GM06990 (cell line): ENCODE results near the gene PTPN14.
"Not testable (repeated sequence)": the region's sequence is repeated elsewhere in the genome, so short reads cannot be mapped to it uniquely, and the experiment has no call there.

ENCODE experiments used
- DNase-seq: peaks from one replicate; pipeline ENCODE4 v3.0.0-alpha.2; 2011; ENCODE audit not compliant: insufficient read length; ENCODE audit errors: extremely low read depth
- H3K27me3 ChIP-seq: replicated peaks from 2 replicates; pipeline ENCODE4 v1.6.0; 2011; ENCODE audit warnings: low read length; ENCODE audit not compliant: control insufficient read depth, insufficient read depth
- H3K36me3 ChIP-seq: 2 replicates; pipeline ENCODE4 v1.5.1; 2011; ENCODE audit warnings: low read length; ENCODE audit not compliant: control insufficient read depth, insufficient read depth
- H3K4me3 ChIP-seq: replicated peaks from 2 replicates; pipeline ENCODE4 v1.5.1; 2011; ENCODE audit warnings: low read depth, mild to moderate bottlenecking, control low read depth, low read length
- TF ChIP-seq, protein P1 (sequence below): IDR thresholded peaks from 2 replicates; pipeline ENCODE4 v1.5.1; 2011; ENCODE audit warnings: low read length, control low read depth, mild to moderate bottlenecking, inconsistent platforms; ENCODE audit not compliant: insufficient read depth, poor library complexity, severe bottlenecking

Gene PTPN14

DNA sequence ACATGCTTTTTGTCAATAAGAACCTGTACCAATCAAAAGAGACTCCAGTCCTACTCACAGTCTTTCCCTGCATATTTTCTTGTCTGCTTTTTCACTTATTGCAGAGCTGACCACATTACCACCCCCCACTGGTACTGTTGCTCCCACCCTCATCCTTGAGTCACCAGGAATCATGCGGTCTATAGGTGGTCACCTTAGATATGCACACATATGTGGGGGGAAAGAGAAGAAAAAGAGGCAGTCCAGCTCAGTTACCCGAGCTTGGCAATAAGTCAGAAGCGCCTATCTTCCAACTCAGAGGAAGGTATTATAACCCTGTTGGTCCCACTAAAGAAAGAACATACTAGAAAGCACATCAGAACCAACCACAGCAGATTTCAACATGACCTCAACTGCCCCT is 151.3 kb downstream of the PTPN14 start:
- Histone ChIP-seq H3K27me3 (no peaks in the 10 kb centered on the region), H3K36me3 (no peaks in the 10 kb centered on the region), H3K4me3 (no peak overlapping the region)
- DNase-seq: no peak
- TF ChIP-seq, protein P1, sequence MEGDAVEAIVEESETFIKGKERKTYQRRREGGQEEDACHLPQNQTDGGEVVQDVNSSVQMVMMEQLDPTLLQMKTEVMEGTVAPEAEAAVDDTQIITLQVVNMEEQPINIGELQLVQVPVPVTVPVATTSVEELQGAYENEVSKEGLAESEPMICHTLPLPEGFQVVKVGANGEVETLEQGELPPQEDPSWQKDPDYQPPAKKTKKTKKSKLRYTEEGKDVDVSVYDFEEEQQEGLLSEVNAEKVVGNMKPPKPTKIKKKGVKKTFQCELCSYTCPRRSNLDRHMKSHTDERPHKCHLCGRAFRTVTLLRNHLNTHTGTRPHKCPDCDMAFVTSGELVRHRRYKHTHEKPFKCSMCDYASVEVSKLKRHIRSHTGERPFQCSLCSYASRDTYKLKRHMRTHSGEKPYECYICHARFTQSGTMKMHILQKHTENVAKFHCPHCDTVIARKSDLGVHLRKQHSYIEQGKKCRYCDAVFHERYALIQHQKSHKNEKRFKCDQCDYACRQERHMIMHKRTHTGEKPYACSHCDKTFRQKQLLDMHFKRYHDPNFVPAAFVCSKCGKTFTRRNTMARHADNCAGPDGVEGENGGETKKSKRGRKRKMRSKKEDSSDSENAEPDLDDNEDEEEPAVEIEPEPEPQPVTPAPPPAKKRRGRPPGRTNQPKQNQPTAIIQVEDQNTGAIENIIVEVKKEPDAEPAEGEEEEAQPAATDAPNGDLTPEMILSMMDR: no peak

DNA sequence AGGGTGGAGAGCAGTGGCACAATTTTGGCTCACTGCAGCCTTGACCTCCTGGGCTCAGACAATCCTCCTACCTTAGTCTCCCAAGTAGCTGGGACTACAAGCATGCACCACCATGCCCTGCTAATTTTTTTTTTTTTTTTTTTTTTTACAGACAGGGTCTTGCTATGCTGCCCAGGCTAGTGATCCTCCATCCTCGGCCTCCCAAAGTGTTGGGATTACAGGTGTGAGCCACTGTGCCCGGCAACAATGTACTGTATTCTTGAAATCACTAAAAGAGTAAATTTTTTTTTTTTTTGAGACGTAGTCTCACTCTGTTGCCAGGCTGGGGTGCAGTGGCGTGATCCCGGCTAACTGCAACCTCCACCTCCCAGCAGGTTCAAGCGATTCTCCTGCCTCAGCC is 152.9 kb downstream of the PTPN14 start:
- Histone ChIP-seq H3K27me3 (no peaks in the 10 kb centered on the region), H3K4me3 (no peak overlapping the region), H3K36me3 (no peaks in the 10 kb centered on the region)
- TF ChIP-seq, protein P1: no peak
- DNase-seq: no peak

DNA sequence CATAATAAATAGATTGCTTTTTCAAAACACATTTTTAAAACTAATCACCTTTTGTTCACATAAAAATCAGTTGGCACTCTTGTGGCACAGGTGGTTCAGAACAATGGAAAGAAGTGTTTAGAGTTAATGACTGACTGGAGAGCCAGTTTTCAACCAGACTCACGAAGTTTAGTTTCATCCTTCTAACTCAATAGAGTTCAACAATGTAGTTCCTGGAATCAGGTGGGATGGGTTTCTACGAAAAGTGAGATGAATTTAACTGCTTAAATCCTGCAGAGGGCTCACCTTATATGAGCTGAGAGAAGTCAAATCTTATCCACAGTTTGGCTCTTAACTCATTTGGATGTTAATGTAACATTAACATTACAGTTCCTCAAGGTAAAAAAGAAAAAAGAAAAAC is 153.9 kb downstream of the PTPN14 start:
- TF ChIP-seq, protein P1: no peak
- Histone ChIP-seq H3K36me3 (no peaks in the 10 kb centered on the region), H3K27me3 (no peaks in the 10 kb centered on the region), H3K4me3 (no peak overlapping the region)
- DNase-seq: no peak

DNA sequence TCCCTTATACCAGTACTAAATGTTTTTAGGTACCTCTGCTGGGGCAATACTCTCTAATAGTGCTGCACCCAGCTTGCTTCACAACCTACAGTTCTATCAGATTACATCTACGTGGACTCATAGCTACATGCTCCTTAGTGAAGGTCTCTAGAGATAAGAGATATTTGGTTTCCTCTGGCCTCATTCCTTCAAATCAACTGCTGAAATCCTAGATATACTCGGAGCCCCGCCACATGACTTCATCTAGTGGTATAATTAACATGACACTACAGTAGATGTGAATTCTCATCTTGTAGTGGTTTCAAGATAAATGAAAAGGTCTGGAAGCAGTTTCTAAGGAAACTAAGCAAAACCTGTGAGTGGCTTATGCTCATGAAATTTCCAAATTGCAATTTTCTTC is 155.1 kb downstream of the PTPN14 start:
- no peak for DNase-seq

DNA sequence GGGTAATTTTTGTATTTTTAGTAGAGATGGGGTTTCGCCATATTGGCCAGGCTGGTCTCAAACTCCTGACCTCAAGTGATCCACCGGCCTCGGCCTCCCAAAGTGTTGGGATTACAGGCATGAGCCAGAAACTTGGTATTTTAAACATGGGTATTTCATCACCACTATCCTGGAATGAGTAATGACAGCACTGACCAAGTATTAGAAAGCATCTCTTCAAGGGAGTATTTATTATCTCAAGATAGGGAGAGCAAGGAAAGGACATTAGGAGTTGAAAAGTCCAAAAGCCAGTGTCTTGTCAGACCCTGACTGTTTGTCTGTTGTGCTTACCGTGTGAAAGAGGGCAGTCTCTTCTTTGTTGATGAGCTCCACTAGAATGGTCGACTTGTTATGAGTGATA is 156.8 kb downstream of the PTPN14 start:
- DNase-seq, H3K4me3 ChIP-seq, H3K36me3 ChIP-seq, H3K27me3 ChIP-seq: not testable (repeated sequence)

More for the DNA sequence above, 155.1 kb downstream of the PTPN14 start:
- Histone ChIP-seq H3K36me3 (no peaks in the 10 kb centered on the region), H3K4me3 (no peak overlapping the region), H3K27me3 (no peaks in the 10 kb centered on the region)
- TF ChIP-seq, protein P1: no peak

DNA sequence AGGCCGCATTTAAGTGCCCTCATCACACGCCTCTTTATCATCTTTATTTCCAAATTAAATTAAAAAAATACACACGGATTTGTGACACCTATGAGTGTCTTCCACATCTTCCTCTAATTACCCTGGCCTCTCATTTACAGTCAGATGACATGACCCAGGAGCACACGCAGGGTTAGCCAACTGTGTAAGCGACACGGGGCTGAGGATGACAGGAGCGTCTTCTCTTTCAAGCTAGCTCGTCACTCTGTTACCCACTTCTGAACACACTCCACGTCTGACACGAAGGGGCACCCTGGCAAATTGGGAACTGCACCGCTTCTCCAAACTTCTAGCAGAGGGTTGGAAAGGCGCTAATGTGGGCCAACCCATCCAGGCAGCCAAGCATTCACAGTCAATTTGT is 158.3 kb downstream of the PTPN14 start:
- H3K36me3 ChIP-seq: no peaks in the 10 kb centered on the region
- no peaks in the 10 kb centered on the region for H3K27me3 ChIP-seq
- H3K4me3 ChIP-seq: no peak overlapping the region
- TF ChIP-seq, protein P1: no peak
- DNase-seq: no peak
